H9 (cell line): ENCODE measurements around the gene GRIN3B. TPM values are rescaled to one million over a fixed set of nuclear protein-coding genes. Genes with fewer than 3 reads are reported as not detected.

Experiments
- DNase-seq: peaks from one replicate; pipeline ENCODE4 v3.0.0-alpha.2; 2017
- H2AFZ ChIP-seq: one replicate; pipeline ENCODE4 v1.6.1; 2013; ENCODE audit warnings: mild to moderate bottlenecking, low read length, control low read depth, moderate library complexity
- H2AK5ac ChIP-seq: 2 replicates; pipeline ENCODE4 v1.6.1; 2013; ENCODE audit warnings: low read length, control low read depth, mixed read lengths; ENCODE audit not compliant: insufficient read length
- H2BK120ac ChIP-seq: one replicate; pipeline ENCODE4 v1.6.1; 2013; ENCODE audit warnings: low read depth, mild to moderate bottlenecking, low read length, control low read depth, inconsistent platforms; ENCODE audit not compliant: poor library complexity, severe bottlenecking
- H2BK12ac ChIP-seq: 2 replicates; pipeline ENCODE4 v1.6.1; 2013; ENCODE audit warnings: low read length, control low read depth, mixed read lengths, low read depth; ENCODE audit not compliant: insufficient read length
- H2BK15ac ChIP-seq: 2 replicates; pipeline ENCODE4 v1.6.1; 2013; ENCODE audit warnings: low read depth, low read length, control low read depth
- H2BK20ac ChIP-seq: one replicate; pipeline ENCODE4 v1.6.1; 2013; ENCODE audit warnings: low read depth, mild to moderate bottlenecking, low read length, control low read depth, inconsistent platforms; ENCODE audit not compliant: poor library complexity, severe bottlenecking
- H2BK5ac ChIP-seq: 2 replicates; pipeline ENCODE4 v1.6.1; 2013; ENCODE audit warnings: low read length, control low read depth, mixed read lengths; ENCODE audit not compliant: insufficient read length
- H3K14ac ChIP-seq: 2 replicates; pipeline ENCODE4 v1.6.1; 2013; ENCODE audit warnings: low read length, control low read depth; ENCODE audit not compliant: insufficient read depth
- H3K18ac ChIP-seq: 2 replicates; pipeline ENCODE4 v1.6.1; 2013; ENCODE audit warnings: low read depth, mild to moderate bottlenecking, mixed read lengths, low read length, control low read depth; ENCODE audit not compliant: insufficient read length
- H3K23ac ChIP-seq: 2 replicates; pipeline ENCODE4 v1.6.1; 2013; ENCODE audit warnings: low read length, control low read depth, mixed read lengths, low read depth; ENCODE audit not compliant: insufficient read length
- H3K23me2 ChIP-seq: 2 replicates; pipeline ENCODE4 v1.6.1; 2013; ENCODE audit warnings: low read depth, mild to moderate bottlenecking, mixed read lengths, low read length, control low read depth; ENCODE audit not compliant: insufficient read length, poor library complexity, severe bottlenecking
- H3K27ac ChIP-seq: 2 replicates; pipeline ENCODE4 v1.5.1; 2013; ENCODE audit warnings: low read length, control low read depth, mixed read lengths, low read depth; ENCODE audit not compliant: insufficient read length
- H3K27me3 ChIP-seq: 2 replicates; pipeline ENCODE4 v1.6.1; 2013; ENCODE audit warnings: low read length, control low read depth, inconsistent platforms; ENCODE audit not compliant: insufficient read depth
- H3K4ac ChIP-seq: 2 replicates; pipeline ENCODE4 v1.6.1; 2013; ENCODE audit warnings: low read depth, mild to moderate bottlenecking, control low read depth, inconsistent platforms, low read length, moderate library complexity
- H3K4me1 ChIP-seq: 2 replicates; pipeline ENCODE4 v1.6.1; 2013; ENCODE audit warnings: low read length, control low read depth, inconsistent platforms; ENCODE audit not compliant: insufficient read depth
- H3K4me2 ChIP-seq: 2 replicates; pipeline ENCODE4 v1.6.1; 2013; ENCODE audit warnings: low read length, control low read depth, mixed read lengths; ENCODE audit not compliant: insufficient read length, insufficient read depth
- H3K56ac ChIP-seq: 2 replicates; pipeline ENCODE4 v1.6.1; 2013; ENCODE audit warnings: low read depth, mild to moderate bottlenecking, mixed read lengths, low read length, control low read depth; ENCODE audit not compliant: insufficient read length
- H3K79me1 ChIP-seq: 2 replicates; pipeline ENCODE4 v1.6.1; 2013; ENCODE audit warnings: low read depth, mild to moderate bottlenecking, moderate library complexity, low read length, control low read depth, inconsistent platforms; ENCODE audit not compliant: insufficient read depth, poor library complexity, severe bottlenecking
- H3K79me2 ChIP-seq: 2 replicates; pipeline ENCODE4 v1.6.1; 2013; ENCODE audit warnings: low read length, control low read depth, inconsistent platforms; ENCODE audit not compliant: insufficient read depth
- H3K9ac ChIP-seq: 2 replicates; pipeline ENCODE4 v1.6.1; 2013; ENCODE audit warnings: low read length, control low read depth, mixed read lengths; ENCODE audit not compliant: insufficient read length; ENCODE audit errors: extremely low read depth
- H3K9me3 ChIP-seq: one replicate; pipeline ENCODE4 v1.6.1; 2013; ENCODE audit warnings: low read depth, low read length, inconsistent platforms; ENCODE audit not compliant: control insufficient read depth
- H3T11ph ChIP-seq: one replicate; pipeline ENCODE4 v1.6.1; 2013; ENCODE audit warnings: mild to moderate bottlenecking, low read length, control low read depth, inconsistent platforms
- H4K20me1 ChIP-seq: one replicate; pipeline ENCODE4 v1.6.1; 2013; ENCODE audit not compliant: control insufficient read depth, insufficient read length, insufficient read depth
- H4K5ac ChIP-seq: 2 replicates; pipeline ENCODE4 v1.6.1; 2013; ENCODE audit warnings: low read depth, mild to moderate bottlenecking, mixed read lengths, low read length, control low read depth; ENCODE audit not compliant: insufficient read length
- H4K8ac ChIP-seq: replicated peaks from 2 replicates; pipeline ENCODE4 v1.6.1; 2013; ENCODE audit warnings: low read length, control low read depth, mixed read lengths, low read depth; ENCODE audit not compliant: insufficient read length
- H4K91ac ChIP-seq: 2 replicates; pipeline ENCODE4 v1.6.1; 2013; ENCODE audit warnings: low read depth, mild to moderate bottlenecking, moderate library complexity, mixed read lengths, low read length, control low read depth; ENCODE audit not compliant: insufficient read length
- H3K27ac Mint-ChIP-seq, 3 experiments: 2 replicates in 2 of 3; 3 replicates in 1 of 3; pipeline ENCODE4 v1.8.0; 2020 to 2021; ENCODE audit warnings: mixed read lengths in 3 of 3, mild to moderate bottlenecking in 1 of 3, moderate library complexity in 1 of 3
- H3K27me3 Mint-ChIP-seq: 2 replicates; pipeline ENCODE4 v1.8.0; 2021; ENCODE audit warnings: low read depth, mild to moderate bottlenecking, moderate library complexity, mixed read lengths
- H3K36me3 Mint-ChIP-seq, 3 experiments: 2 replicates in 2 of 3; 3 replicates in 1 of 3; pipeline ENCODE4 v1.8.0; 2020 to 2021; ENCODE audit warnings: low read depth in 3 of 3, mixed read lengths in 3 of 3; ENCODE audit not compliant: insufficient read depth in 1 of 3
- H3K4me1 Mint-ChIP-seq, 2 experiments: 2 replicates each; pipeline ENCODE4 v1.8.0; 2020; ENCODE audit warnings: mixed read lengths in 2 of 2
- H3K4me3 Mint-ChIP-seq, 2 experiments: 2 replicates in 1 of 2; 3 replicates in 1 of 2; pipeline ENCODE4 v1.8.0; 2020 to 2021; ENCODE audit warnings: mild to moderate bottlenecking in 2 of 2, mixed read lengths in 2 of 2, moderate library complexity in 1 of 2
- H3K9me3 Mint-ChIP-seq, 2 experiments: 2 replicates in 1 of 2; 3 replicates in 1 of 2; pipeline ENCODE4 v1.8.0; 2020; ENCODE audit warnings: mild to moderate bottlenecking in 2 of 2, mixed read lengths in 2 of 2, moderate library complexity in 1 of 2
- WGBS: extraction: QIAGEN DNeasy Blood & Tissue Kit; methylation state at CpG from one replicate; pipeline ENCODE4 v1.1.7; 2013; ENCODE audit warnings: missing lambda C conversion rate, low lambda C conversion rate, mixed read lengths; ENCODE audit not compliant: insufficient read length; ENCODE audit errors: extremely low coverage; 5-methylcytosine and 5-hydroxymethylcytosine counted together
- total RNA-seq: library from RNA; stranded (reverse); gene quantifications from 2 replicates; pipeline ENCODE4 v1.2.1, GENCODE V29; 2021
- TF ChIP-seq, protein P1 (sequence below): fragments of 200-600 bp; sonication (generic); conservative IDR thresholded peaks from 3 replicates; pipeline ENCODE4 v1.8.0; 2021; ENCODE audit warnings: antibody characterized with exemption, mild to moderate bottlenecking

GRIN3B gene
- total RNA-seq, 1 experiment from 2014 or later: 1.0 TPM

DNA sequence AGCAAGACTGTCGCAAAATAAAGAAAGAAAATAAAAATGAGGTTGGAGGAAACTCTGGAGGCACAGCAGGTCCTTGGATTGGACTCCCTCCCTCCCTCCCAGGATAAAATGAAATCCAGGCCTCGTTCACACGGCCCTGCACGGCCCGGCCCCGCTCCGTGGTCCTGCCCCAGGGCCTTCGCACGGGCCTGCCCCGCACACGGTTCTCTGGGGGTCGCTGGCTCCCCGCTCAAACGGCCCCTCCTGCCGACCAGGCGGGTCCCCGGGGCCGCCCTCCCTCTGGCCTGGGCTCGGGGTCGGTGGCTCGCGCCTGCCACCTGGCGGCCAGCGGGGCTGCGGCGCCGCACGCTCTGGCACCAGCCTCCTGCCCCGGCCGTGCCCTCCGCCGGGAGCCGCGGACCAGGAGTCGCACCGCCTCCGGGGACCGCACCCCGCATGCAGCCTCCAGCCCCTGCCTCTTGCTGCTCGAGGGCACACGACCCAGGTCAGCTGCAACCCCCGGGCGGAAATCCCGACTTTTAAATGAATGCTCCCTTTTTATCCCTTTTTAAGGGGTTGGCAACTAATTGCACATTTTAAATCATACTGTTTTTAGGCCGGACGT is 17.6 kb upstream of the GRIN3B start:
- H3K79me1 ChIP-seq: no peaks in the 10 kb centered on the region
- Mint-ChIP-seq H3K4me3 (peak overlapping the region in 1 of 2 experiments; percentile 42; a peak in 2 of 5 replicates), H3K9me3 (no peaks in the 10 kb centered on the region), H3K27ac (no peak overlapping the region), H3K4me1 (peaks cover 7 to 23% of the 10 kb centered on the region in 2 experiments), H3K36me3 (peaks cover 5 to 21% (median 14%) of the 10 kb centered on the region in 3 experiments; a peak in 6 of 7 replicates), H3K27me3 (peaks cover 2% of the 10 kb centered on the region; the same call in 1 of the 2 replicates)
- peaks cover 7% of the 10 kb centered on the region for H3K23me2 ChIP-seq
- no peak overlapping the region for H2BK5ac ChIP-seq
- H3K4ac ChIP-seq: no peak overlapping the region
- no peak overlapping the region for H2AFZ ChIP-seq
- no peaks in the 10 kb centered on the region for H4K20me1 ChIP-seq
- no peak overlapping the region for H3K23ac ChIP-seq
- no peak overlapping the region for H2BK120ac ChIP-seq
- no peak overlapping the region for H4K91ac ChIP-seq
- no peak overlapping the region for H2BK20ac ChIP-seq
- H3K79me2 ChIP-seq: no peaks in the 10 kb centered on the region; the same call in 1 of the 2 replicates
- no peak overlapping the region for H2BK15ac ChIP-seq
- H3K14ac ChIP-seq: no peak overlapping the region
- no peak overlapping the region for H4K5ac ChIP-seq
- H3K18ac ChIP-seq: no peak overlapping the region
- H2AK5ac ChIP-seq: no peak overlapping the region
- no CpG with 5 or more reads among the region's 46 CpGs for WGBS
- H3K4me2 ChIP-seq: no peak overlapping the region
- no peak overlapping the region for H4K8ac ChIP-seq
- TF ChIP-seq, protein P1, sequence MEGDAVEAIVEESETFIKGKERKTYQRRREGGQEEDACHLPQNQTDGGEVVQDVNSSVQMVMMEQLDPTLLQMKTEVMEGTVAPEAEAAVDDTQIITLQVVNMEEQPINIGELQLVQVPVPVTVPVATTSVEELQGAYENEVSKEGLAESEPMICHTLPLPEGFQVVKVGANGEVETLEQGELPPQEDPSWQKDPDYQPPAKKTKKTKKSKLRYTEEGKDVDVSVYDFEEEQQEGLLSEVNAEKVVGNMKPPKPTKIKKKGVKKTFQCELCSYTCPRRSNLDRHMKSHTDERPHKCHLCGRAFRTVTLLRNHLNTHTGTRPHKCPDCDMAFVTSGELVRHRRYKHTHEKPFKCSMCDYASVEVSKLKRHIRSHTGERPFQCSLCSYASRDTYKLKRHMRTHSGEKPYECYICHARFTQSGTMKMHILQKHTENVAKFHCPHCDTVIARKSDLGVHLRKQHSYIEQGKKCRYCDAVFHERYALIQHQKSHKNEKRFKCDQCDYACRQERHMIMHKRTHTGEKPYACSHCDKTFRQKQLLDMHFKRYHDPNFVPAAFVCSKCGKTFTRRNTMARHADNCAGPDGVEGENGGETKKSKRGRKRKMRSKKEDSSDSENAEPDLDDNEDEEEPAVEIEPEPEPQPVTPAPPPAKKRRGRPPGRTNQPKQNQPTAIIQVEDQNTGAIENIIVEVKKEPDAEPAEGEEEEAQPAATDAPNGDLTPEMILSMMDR: peak; percentile 96
- H3K56ac ChIP-seq: no peak overlapping the region
- H2BK12ac ChIP-seq: no peak overlapping the region
- no peaks in the 10 kb centered on the region for H3K4me1 ChIP-seq
- H3K9me3 ChIP-seq: no peaks in the 10 kb centered on the region
- no peak overlapping the region for H3K9ac ChIP-seq
- no peak overlapping the region for H3K27ac ChIP-seq
- peak; percentile 85 for DNase-seq
- no peak overlapping the region for H3T11ph ChIP-seq
- no peaks in the 10 kb centered on the region for H3K27me3 ChIP-seq
